NOMO-1 (cell line): ENCODE results near the gene OVOL1.

Experiments used
- DNase-seq, 2 experiments: peaks; one replicate each; lab custom pipeline; 2025; ENCODE audit not compliant: unreplicated experiment in 2 of 2; lab: John Stamatoyannopoulos, UW

The OVOL1 gene

DNA sequence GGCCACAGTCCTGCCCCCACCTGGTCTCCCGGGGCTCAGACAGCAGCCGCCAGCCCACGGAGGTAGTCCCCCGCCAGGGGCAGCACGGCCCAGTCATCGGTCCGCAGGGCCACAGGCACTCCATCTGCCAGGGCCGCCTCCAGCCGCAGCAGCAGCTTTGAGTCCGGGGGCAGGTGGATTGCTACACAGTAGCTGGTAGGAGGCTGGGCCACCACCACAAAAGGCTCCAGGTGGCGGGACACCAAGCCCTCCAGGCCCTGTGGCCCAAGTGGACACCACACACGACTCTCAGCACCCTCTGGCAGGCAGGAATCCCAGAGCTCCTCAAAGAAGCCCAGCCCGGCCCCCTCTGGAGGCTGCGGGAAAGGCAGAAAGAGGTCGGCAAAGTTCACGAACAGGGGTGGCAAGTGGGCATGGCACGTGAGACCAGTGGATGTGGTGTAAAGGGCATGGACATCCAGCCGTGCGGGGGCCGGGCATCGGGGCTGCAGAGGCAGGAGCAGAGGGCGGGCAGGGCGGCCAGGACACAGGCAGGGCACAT is 9.0 kb upstream of the OVOL1 start:
- no peak for DNase-seq

DNA sequence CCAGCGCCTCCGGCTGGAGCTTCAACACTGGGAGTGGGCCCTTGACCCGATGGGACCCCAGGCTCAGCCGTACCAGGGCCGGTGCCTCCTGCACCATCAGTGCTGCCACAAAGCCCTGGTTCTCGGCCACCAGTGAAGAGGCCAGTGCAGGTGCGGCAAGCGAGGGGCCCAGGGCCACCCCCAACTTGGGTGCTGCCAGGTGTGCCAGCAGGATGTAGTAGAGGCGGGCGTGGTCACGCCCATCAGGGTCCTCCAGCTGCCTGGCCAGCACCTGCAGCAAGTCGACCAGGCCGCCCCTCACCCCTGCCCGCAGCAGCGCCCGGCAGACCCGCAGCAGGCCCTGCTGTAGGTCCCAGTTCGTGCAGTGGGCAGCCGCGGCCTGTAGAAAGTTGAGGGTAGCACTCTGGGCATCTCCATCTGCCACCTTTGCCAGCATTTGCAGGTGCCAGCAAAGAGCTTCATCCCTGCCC is 8.4 kb upstream of the OVOL1 start:
- no peak for DNase-seq

DNA sequence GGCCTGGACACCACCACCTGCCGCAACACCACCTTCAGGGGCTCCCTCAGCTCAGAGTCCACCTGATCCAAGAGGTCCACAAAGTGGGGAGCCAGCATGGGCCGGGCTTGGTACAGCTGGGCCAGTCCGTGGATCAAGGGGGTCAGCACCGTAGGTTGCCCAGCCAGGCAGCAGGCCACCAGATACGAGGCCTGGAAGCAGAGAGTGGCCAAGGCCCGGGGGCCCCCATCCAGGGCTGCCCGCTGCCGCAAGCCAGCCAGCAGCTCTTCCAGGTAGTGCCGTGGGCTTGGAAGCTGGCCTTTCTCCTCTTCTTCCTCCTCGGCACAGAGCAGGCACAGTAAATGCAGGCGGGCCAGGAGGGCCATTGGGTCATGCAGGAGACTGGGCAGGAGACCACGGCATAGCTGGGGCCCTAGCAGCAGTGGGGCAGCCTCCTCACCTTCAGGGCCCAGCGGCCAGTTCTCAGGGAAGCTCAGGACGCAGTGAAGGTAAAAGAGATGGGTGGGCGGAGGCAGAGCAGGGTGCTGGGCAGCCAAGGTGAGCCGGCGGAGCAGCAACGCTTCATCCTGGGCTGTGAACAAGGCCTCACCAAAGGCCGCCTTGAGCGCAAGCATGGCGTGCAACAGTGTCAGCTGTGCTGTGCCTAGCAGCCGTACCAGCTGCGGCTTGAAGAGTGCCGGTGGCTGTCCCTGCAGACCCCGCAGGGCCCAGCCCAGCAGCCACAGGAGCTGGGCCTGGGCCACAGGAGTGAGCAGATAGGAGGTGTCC is 7.8 kb upstream of the OVOL1 start:
- no peak for DNase-seq

DNA sequence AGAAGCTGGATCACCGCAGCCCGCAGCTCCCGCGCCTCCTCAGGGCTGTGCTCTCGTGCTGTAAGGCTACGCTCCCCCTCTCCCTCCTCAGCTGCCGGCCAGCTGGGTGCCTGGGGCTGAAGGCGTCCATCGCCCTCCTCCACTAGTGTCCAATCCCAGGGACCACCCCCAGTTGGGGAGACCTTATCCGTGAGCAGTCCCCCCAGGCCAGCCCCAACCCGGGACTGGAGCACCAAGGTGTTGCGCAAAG is 7.3 kb upstream of the OVOL1 start:
- no peak for DNase-seq

DNA sequence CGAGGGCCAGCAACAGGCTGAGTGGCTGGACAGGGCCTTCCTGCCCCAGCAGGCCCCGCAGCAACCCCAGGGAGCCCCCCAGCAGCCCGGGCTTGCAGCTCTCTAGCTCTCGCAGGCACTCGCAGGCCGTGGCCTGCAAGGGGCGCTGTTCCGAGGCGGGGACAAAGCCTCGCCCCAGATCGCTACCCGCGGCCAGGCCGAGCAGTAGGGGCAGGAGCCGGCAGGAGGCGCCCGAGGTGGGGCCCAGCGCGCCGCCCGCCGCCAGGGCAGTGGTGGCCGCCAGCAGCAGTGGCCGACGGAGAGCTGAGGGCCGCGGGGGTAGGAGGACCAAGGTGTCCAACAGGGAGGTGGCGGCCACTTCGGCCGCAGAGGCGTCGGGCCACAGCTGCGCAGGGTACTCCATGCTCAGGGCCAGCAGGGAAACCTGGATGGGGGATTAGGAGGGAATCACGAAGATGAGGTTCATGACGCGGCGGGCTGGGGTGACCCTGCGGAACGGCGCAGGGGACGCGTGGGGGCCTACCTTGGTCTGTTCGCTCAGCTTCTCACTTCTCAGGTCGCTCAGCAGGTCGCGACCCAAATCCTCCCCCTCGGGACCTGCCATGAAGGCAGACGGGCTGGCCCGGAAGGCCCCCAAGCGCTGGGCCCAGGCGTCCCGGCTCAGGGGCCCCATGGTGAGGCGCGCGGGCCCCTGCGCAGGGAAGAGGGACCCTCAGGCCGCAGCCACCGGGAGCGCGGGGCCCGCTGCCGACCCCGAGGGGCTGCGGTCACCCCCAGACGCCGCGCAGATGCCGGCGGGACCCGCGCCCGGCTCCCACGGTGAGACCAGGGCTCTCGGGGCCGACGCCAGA is 6.7 kb upstream of the OVOL1 start:
- peak; percentile 87 to 93 for DNase-seq

GRCh38 chr11:65780770-65781151 is 6.1 kb upstream of the OVOL1 start, which contains the start of gene AP5B1:
AP5B1 (minus strand) TSS chr11:65780976; CDS start chr11:65780591, 385 bp downstream.
- DNase-seq = peak; percentile 42 to 72

DNA sequence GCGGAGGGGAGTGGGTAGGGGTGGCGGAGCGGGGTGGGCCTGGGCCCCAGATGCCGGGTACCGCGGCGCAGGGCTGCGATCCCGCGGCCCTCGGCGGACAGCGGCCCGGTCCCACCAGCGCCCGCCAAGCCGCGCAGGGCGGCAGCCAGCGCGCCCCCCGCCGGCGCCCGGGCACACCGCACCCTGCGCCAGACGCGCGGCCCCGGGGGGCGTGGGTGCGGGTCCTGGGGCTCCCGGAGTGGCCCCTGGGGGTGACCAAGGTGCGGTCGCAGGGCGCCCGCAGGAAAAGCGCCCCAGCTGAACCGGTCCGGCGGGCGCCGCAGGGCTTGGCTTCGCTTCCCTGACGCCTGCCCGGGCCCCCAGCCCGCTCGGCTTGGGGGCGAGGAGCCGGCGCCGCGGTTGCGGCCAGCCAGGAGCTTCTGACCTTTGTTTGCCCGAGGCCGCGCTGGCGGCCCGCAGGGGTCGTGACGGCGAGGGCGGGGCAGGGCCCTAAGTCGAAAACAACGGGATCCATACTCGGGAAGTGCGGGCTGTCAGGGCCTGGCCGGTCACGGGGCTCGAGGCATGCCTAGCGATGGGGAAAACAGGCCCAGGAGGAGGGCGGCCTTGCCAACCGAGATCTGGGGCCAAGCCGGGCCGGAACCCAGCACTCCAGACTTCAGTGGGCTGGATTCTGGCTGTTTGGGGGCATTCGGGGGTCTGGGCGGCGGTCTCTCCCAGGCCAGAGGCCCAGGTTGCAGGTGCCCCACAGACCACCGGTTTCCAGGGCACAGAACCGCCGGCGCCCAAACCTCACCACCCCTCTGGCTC is 5.5 kb upstream of the OVOL1 start:
- DNase-seq = peak in 1 of 2 experiments; percentile 72

- no peak for DNase-seq
These were observed 4.7 kb upstream of the OVOL1 start for GRCh38 chr11:65781962-65782815.

- DNase-seq = no peak
These were observed 4.0 kb upstream of the OVOL1 start for GRCh38 chr11:65782816-65783228.

DNA sequence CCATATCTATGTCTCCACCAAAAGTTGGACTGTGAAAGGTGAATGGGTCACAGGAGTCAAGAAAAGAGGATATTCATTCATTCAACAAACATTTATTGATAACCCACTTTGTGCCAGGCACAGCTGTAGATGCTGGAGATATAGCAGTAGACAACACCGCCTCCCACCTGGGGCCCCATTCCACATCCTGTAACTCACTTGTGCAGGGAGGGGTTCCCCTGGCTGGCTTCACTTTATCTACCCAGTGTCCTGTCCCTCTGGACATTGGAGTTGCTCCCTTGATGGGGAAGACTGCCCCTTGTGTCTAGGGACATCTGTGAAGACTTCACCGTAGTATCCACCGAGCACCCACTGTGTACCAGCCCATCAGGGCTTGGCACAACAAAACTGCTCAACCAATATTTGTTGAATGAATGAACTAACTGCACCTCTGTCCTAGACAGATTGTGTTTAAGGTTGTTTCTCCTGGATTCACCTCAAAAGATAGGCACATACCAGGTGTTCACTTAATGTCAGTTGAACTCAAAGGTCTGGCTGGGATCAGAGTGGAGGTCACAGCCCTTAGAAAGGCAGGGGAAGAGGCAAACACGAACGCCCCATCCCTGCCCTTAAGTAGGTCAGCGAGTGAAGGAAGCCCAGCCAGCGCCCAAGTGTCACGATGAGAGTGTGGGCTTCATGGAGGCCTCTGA is 1.4 kb upstream of the OVOL1 start:
- no peak for DNase-seq

DNA sequence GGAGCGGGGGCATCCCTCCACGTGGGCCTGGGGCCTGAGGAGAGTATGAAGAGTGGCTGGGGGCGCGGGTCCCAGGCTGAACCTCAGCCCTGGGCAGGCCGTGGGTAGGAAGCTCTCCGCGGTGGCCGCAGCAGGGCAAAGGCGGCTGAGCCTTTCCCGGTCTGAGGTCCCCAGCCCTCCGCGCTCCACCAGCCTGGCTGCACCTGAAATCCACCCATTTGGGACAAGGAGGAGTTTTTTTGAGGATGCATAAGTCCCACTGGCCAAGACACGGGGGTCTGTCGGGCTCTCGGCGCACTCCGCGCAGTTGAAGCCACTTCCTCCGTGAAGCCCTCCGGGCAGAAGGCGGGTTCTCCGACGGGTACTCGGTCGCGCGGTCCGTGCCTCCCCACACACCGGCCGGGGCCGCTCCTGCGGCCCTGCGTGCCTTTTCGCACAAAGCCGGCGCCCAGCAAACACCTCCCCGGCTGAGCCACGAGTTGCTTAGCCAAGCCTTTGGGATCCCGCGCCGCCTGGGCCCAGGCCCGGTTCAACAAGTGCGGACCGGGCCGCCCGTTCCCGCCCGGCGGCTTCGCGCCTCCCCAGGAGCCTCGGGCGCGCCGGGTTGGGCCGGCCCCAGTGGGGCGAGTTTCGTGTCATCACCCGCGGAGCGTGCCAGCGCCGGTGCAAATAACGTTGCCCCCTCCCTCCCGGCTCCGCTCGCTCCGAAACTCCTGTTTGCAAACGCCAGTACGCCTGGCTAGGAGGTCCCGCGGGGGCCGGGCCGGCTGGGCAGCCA is 666 bp upstream of the OVOL1 start:
- DNase-seq = no peak

DNA sequence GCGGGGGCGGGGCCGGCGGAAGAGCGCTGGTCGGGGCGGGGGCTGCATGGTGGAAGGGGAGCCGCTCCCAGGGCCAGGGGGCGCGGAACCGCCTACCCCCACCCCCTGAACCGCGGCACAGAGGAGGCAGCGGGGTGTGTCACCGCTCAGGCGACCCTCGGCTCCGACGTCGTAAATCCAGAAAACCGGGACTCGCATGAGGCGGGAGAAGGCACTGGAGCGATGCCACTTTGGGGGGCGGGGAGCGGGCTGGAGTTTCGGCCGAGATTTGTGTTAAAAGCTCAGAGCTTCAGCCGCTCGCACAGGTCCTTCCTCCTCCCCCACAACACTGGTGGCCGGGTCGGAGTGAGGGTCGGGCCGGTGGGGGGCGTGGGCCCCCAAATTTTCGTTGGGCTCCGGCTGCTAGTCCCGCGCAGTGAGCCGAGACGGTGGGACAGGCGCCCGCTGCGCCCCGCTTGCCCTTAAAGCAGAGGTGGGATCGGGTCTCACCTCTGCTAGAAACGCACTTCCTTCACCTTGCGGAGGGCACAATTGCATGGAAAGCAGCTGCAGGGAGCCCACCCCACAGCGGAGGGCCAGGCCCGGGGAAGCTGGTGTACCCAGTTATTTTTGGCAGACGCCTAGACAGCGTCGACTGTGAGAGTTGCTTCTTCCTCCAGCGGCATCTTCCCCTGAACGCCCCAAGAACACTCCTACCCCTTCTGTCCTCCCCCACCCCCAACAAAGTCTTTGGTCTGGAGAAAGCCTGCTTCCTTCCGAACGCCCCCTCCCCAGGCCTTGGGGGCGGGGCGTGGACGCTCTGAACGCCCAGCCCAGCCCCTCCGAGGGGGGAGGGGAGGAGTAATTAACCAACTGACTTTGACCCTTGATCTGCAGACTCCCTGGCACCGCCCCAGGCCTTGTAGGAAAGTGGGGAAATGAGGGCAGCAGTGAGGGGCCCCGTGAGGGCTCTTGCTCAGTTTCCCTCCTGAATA is 1.1 kb downstream of the OVOL1 start:
- peak; percentile 80 to 97 for DNase-seq

GRCh38 chr11:65788821-65789220 is 2.0 kb downstream of the OVOL1 start:
- no peak for DNase-seq

GRCh38 chr11:65789230-65790103 is 2.6 kb downstream of the OVOL1 start:
- DNase-seq = no peak

DNA sequence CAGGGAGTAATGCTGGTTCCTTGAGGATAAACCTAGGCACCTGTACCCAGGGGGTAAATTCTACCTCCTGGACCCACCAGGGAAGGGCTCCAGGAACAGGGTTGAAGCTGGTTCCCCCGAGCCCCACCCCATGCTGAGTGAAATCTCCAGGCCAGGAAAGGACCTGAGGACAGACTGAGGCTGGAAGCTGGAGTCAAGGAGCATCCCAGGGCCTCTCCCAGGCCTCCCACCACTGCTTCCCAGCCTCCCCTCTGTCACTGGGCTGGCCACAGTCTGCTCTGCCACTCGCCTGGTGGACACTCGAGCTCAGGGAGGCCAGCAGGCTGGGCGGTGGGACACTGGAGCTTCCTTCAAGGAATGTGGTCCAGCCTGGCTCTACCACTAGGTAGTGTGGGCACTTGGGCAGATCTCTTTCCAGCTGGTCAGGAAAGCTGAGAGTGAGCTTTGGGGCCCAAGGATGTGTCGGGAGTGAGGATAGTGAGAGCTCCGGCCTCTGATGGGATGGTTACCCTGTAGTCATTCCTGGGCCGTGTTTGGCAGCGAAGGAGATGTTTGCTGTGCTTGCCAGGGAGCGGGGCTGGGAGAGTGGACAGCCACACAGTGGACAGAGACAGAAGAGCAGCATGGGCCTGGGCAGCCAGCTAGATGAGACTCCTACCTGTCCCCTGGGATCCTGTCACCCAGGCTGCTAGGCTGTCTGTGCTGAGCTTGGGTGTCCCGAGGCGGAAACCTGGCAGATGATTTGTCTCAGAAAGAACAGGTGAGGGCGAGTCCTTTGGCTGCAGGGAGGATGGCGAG is 3.4 kb downstream of the OVOL1 start:
- no peak for DNase-seq
